ENCODE measurements around the gene INSRR. TPM values are rescaled to one million over a fixed set of nuclear protein-coding genes. Genes with fewer than 3 reads are reported as not detected.

Gene INSRR
- polyA plus RNA-seq, 2 of the 4 experiments (the other 2 are of a cell fraction) = not detected

- FAIRE-seq = no peak
Measured at GRCh38 chr1:156905651-156906050, 46.7 kb upstream of the INSRR start.

GRCh38 chr1:156905176-156905575 is 46.3 kb upstream of the INSRR start:
- ChIA-PET POLR2A (no interaction called here), CTCF (interaction anchor here (0.7 to 1.0 kb wide), 3 partner anchors 9 to 191 kb away, joined by 3 to 5 read pairs (median 3); partner anchors contain the start of gene LRRC71)
- H3K4me2 ChIP-seq = no peak overlapping the region
- FAIRE-seq (no peak), ATAC-seq (no peak), DNase-seq (ENCODE audit: low read depth in 1 of 2, low spot score in 1 of 2) (no peak)
- 89% methylated on average over 11 of the region's 16 CpGs for WGBS (ENCODE audit: missing lambda C conversion rate)
- peaks cover 18% of the 10 kb centered on the region for H3K4me1 ChIP-seq
- no peak overlapping the region for H3K4me3 ChIP-seq
- no peak overlapping the region for H3K27ac ChIP-seq
- TF ChIP-seq RCOR1 (IDR thresholded peaks at IDR 0.05; ENCODE audit: low read depth, low read length) = no peak
- TF ChIP-seq NR3C1 (IDR thresholded peaks at IDR 0.05) = no peak
- no peak for TF ChIP-seq HDAC2 (IDR thresholded peaks at IDR 0.05)
- no peak for TF ChIP-seq KDM5A (IDR thresholded peaks at IDR 0.05)
- no peak for TF ChIP-seq JUNB (IDR thresholded peaks at IDR 0.05)
- TF ChIP-seq BCL3 (IDR thresholded peaks at IDR 0.05) = no peak
- TF ChIP-seq CBX8 (IDR thresholded peaks at IDR 0.05) = no peak
- TF ChIP-seq CBX2 (IDR thresholded peaks at IDR 0.05; ENCODE audit: borderline replicate concordance, low read depth) = no peak
- H3K9me3 ChIP-seq = no peaks in the 10 kb centered on the region

More at GRCh38 chr1:156905651-156906050, 46.7 kb upstream of the INSRR start:
- Histone ChIP-seq H3K9me3 (no peaks in the 10 kb centered on the region), H3K4me2 (no peak overlapping the region), H3K27ac (no peak overlapping the region), H3K4me3 (no peak overlapping the region), H3K4me1 (peaks cover 21% of the 10 kb centered on the region)
- no peak for DNase-seq (ENCODE audit: low read depth in 1 of 2, low spot score in 1 of 2)
- 82% methylated on average over 4 of the region's 4 CpGs for WGBS (ENCODE audit: missing lambda C conversion rate)
- no peak for ATAC-seq
- ChIA-PET CTCF (interaction anchor here (0.7 to 1.0 kb wide), 3 partner anchors 8 to 192 kb away, joined by 3 to 5 read pairs (median 3); partner anchors contain the start of gene LRRC71), POLR2A (no interaction called here)
- no peak for TF ChIP-seq HDAC2 (IDR thresholded peaks at IDR 0.05)
- TF ChIP-seq ZSCAN20 (CRISPR knock-in tag; IDR thresholded peaks at IDR 0.05) = no peak
- TF ChIP-seq BHLHE40 (IDR thresholded peaks at IDR 0.05; ENCODE audit: low read depth, low read length) = no peak
- TF ChIP-seq FOSL2 (IDR thresholded peaks at IDR 0.05) = no peak
- TF ChIP-seq FOSL2 (CRISPR knock-in tag; IDR thresholded peaks at IDR 0.05) = no peak
- no peak for TF ChIP-seq CBX8 (IDR thresholded peaks at IDR 0.05)
- no peak for TF ChIP-seq KDM5A (IDR thresholded peaks at IDR 0.05)
- TF ChIP-seq CHD2 (IDR thresholded peaks at IDR 0.05; ENCODE audit: low read length, partially characterized antibody) = no peak
- no peak for TF ChIP-seq SMC3 (IDR thresholded peaks at IDR 0.05)
- TF ChIP-seq JUN (IDR thresholded peaks at IDR 0.05) = no peak
- no peak for TF ChIP-seq USF2 (IDR thresholded peaks at IDR 0.05)
- no peak for TF ChIP-seq EP300 (IDR thresholded peaks at IDR 0.05)
- no peak for TF ChIP-seq POLR2A (IDR thresholded peaks at IDR 0.05; ENCODE audit: low read length)
- TF ChIP-seq EHMT2 (IDR thresholded peaks at IDR 0.05; ENCODE audit: low read depth) = no peak
- TF ChIP-seq NR3C1 (IDR thresholded peaks at IDR 0.05) = no peak
- no peak for TF ChIP-seq HMGXB4 (CRISPR knock-in tag; IDR thresholded peaks at IDR 0.05; ENCODE audit: borderline replicate concordance)
- no peak for TF ChIP-seq ELK1 (IDR thresholded peaks at IDR 0.05; ENCODE audit: low read depth, low read length)

All from A549 (cell line).